PC-3 (cell line): ENCODE data around the gene AKAP13. TPM values are rescaled to one million over a fixed set of nuclear protein-coding genes. Genes with fewer than 3 reads are reported as not detected.

Experiments
- ATAC-seq: fragments of 200-7000 bp; cut with Tn5 transposase; 2 replicates; pipeline ENCODE4 v1.9.1; 2020; ENCODE audit warnings: mild to moderate bottlenecking, moderate library complexity
- BruUV-seq: library from RNA; stranded (reverse); fragments of 400-500 nt; replicated peaks from 2 replicates; lab custom pipeline; 2021; lab: Mats Ljungman, UMichigan
- CTCF ChIA-PET: fragments of 300-600 bp; sonication (Branson Sonifier 250); formaldehyde crosslinking; loops from one replicate; lab custom pipeline; 2022; ENCODE audit warnings: antibody characterized with exemption; lab: Charles Lee
- POLR2A ChIA-PET: fragments of 300-600 bp; sonication (Branson Sonifier 250); formaldehyde crosslinking; loops from one replicate; lab custom pipeline; 2022; ENCODE audit warnings: antibody characterized with exemption; ENCODE audit not compliant: unreplicated experiment; lab: Charles Lee
- DNase-seq: peaks from one replicate; pipeline ENCODE4 v3.0.0-alpha.2; 2015
- H2AFZ ChIP-seq: fragments of 300-600 bp; sonication (generic); 2 replicates; pipeline ENCODE4 v1.6.0; 2016; ENCODE audit warnings: antibody characterized with exemption, low read length
- H3F3A ChIP-seq: fragments of 300-600 bp; sonication (generic); one replicate; pipeline ENCODE4 v1.6.0; 2017; ENCODE audit warnings: antibody characterized with exemption, low read length, control low read depth, mild to moderate bottlenecking; ENCODE audit not compliant: unreplicated experiment
- H3K27ac ChIP-seq: fragments of 300-600 bp; sonication (generic); 2 replicates; pipeline ENCODE4 v1.5.1; 2016; ENCODE audit warnings: mild to moderate bottlenecking, low read length
- H3K27me3 ChIP-seq: fragments of 300-600 bp; sonication (generic); 2 replicates; pipeline ENCODE4 v1.6.1; 2016; ENCODE audit warnings: low read length, mixed read lengths
- H3K36me3 ChIP-seq: fragments of 300-600 bp; sonication (generic); 2 replicates; pipeline ENCODE4 v1.6.1; 2016; ENCODE audit warnings: low read depth, mixed run types, low read length, mixed read lengths
- H3K4me1 ChIP-seq: fragments of 300-600 bp; sonication (generic); 2 replicates; pipeline ENCODE4 v1.5.1; 2016; ENCODE audit warnings: low read length; ENCODE audit not compliant: insufficient read depth
- H3K4me2 ChIP-seq: fragments of 300-600 bp; sonication (generic); 2 replicates; pipeline ENCODE4 v1.6.0; 2016; ENCODE audit warnings: low read length
- H3K4me3 ChIP-seq: fragments of 300-600 bp; sonication (generic); 2 replicates; pipeline ENCODE4 v1.5.1; 2016; ENCODE audit warnings: mild to moderate bottlenecking, low read length, mixed read lengths
- H3K79me2 ChIP-seq: fragments of 300-600 bp; sonication (generic); 2 replicates; pipeline ENCODE4 v1.6.1; 2017; ENCODE audit warnings: low read length, mixed read lengths
- H3K9ac ChIP-seq: fragments of 300-600 bp; sonication (generic); 2 replicates; pipeline ENCODE4 v1.6.0; 2016; ENCODE audit warnings: mild to moderate bottlenecking, low read length
- H3K9me2 ChIP-seq: fragments of 300-600 bp; sonication (generic); replicated peaks from 2 replicates; pipeline ENCODE4 v1.6.1; 2016; ENCODE audit warnings: mixed run types, low read length, mixed read lengths
- H3K9me3 ChIP-seq: fragments of 300-600 bp; sonication (generic); 2 replicates; pipeline ENCODE4 v1.6.1; 2016; ENCODE audit warnings: low read length, mixed read lengths
- H4K20me1 ChIP-seq: fragments of 300-600 bp; sonication (generic); 2 replicates; pipeline ENCODE4 v1.6.1; 2016; ENCODE audit warnings: low read length, mixed read lengths
- EZH2 ChIP-seq: fragments of 300-600 bp; sonication (generic); IDR thresholded peaks from one replicate; pipeline ENCODE4 v1.6.1; 2017; ENCODE audit warnings: antibody characterized with exemption, mild to moderate bottlenecking, low read length; ENCODE audit not compliant: unreplicated experiment
- EZH2phosphoT487 ChIP-seq: fragments of 300-600 bp; sonication (generic); IDR thresholded peaks from 2 replicates; pipeline ENCODE4 v1.6.1; 2018; ENCODE audit warnings: mild to moderate bottlenecking, antibody characterized with exemption, low read length, borderline replicate concordance
- intact Hi-C: fragments of 100-400 bp; cut with micrococcal nuclease; formaldehyde crosslinking; loops from 2 replicates; pipeline ENCODE4 v1.9.0; 2023
- total RNA-seq: library from RNA; depleted of rRNA; stranded (reverse); fragments of >200 nt; gene quantifications from 2 replicates; pipeline ENCODE4 v1.2.3, GENCODE V29; 2014
- TF ChIP-seq, protein P1 (sequence below): fragments of 300-600 bp; sonication (generic); conservative IDR thresholded peaks from 2 replicates; pipeline ENCODE4 v1.5.1; 2017; ENCODE audit warnings: antibody characterized with exemption, low read depth, mild to moderate bottlenecking, low read length

Gene AKAP13
- total RNA-seq, 1 experiment from 2014 or later, result 36.8 TPM

DNA sequence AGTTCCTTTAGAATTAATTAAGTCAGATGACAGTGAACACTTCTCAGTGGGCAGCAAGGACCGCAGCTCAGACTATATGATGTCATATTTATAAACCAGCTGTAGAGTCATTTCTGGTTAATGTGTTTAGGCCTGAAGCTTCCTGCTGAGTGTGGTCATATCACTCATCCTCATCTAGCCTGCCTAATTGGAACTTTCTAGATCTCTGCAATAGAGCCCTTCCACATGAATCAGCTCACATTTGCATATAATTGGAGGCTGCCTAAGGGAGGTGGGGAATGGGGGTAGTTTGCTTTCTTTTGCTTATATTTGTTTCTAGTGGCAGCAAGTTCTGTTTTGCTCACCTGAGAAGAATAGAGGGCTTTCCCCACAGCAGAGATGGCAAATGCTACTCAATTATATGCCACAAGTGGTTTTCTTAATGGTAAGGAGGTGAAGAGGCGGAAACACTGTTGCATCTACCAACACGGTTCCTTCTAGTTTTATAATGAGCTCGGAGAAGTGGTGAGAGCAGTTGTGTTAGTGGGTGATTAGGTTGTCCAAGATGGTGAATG is 266.2 kb downstream of the AKAP13 start:
- Histone ChIP-seq H3K4me1 (peaks cover 5% of the 10 kb centered on the region), H4K20me1 (no peaks in the 10 kb centered on the region), H3K9ac (no peak overlapping the region), H3K79me2 (no peaks in the 10 kb centered on the region), H3K9me2 (no peaks in the 10 kb centered on the region), H2AFZ (no peak overlapping the region), H3K27me3 (no peaks in the 10 kb centered on the region), H3K27ac (no peak overlapping the region), H3F3A (no peaks in the 10 kb centered on the region), H3K9me3 (no peaks in the 10 kb centered on the region), H3K4me3 (no peak overlapping the region), H3K4me2 (no peak overlapping the region), H3K36me3 (peaks cover 4% of the 10 kb centered on the region; the same call in 1 of the 2 replicates)
- BruUV-seq, result no TSS peak
- CTCF ChIA-PET, result no interaction called here
- DNase-seq, result no peak
- POLR2A ChIA-PET, result interaction anchor here (0.6 to 0.7 kb wide), 2 partner anchors 39 to 138 kb away, joined by 4 to 6 read pairs; no protein-coding TSS in a partner anchor
- TF ChIP-seq, protein P1, sequence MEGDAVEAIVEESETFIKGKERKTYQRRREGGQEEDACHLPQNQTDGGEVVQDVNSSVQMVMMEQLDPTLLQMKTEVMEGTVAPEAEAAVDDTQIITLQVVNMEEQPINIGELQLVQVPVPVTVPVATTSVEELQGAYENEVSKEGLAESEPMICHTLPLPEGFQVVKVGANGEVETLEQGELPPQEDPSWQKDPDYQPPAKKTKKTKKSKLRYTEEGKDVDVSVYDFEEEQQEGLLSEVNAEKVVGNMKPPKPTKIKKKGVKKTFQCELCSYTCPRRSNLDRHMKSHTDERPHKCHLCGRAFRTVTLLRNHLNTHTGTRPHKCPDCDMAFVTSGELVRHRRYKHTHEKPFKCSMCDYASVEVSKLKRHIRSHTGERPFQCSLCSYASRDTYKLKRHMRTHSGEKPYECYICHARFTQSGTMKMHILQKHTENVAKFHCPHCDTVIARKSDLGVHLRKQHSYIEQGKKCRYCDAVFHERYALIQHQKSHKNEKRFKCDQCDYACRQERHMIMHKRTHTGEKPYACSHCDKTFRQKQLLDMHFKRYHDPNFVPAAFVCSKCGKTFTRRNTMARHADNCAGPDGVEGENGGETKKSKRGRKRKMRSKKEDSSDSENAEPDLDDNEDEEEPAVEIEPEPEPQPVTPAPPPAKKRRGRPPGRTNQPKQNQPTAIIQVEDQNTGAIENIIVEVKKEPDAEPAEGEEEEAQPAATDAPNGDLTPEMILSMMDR, result no peak
- TF ChIP-seq EZH2 (no peak), EZH2phosphoT487 (no peak)
- no peak for ATAC-seq
- intact Hi-C loops, result no loop called here

DNA sequence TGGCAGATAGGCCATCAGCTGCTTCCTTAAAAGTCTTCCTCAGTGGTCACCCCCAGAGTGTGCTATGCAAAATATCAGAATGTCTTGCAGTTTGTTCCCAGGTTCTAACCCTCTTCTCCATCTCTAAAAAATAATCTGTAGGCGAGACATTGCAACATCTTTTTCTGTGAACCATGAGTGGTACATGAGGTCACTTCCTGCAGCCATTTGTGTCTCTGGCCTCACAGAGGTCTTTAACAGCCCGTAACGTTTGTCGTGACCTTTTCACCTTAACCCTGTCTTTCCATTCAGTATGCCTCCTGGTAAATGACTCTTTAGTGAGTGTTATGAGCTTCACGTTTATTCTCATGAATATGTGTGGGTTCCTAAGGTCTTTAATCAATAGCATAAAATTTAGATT is 269.0 kb downstream of the AKAP13 start:
- Histone ChIP-seq H3K27ac (no peak overlapping the region), H3K27me3 (no peaks in the 10 kb centered on the region), H3K4me2 (no peak overlapping the region), H3K4me3 (no peak overlapping the region), H3K9ac (no peak overlapping the region), H3K9me3 (no peaks in the 10 kb centered on the region), H3K36me3 (0 out of 2 replicates have a peak, but pooled peaks cover 4% of the 10 kb centered on the region), H3K9me2 (no peaks in the 10 kb centered on the region), H4K20me1 (no peaks in the 10 kb centered on the region), H3K79me2 (no peaks in the 10 kb centered on the region), H2AFZ (no peak overlapping the region), H3F3A (no peaks in the 10 kb centered on the region), H3K4me1 (peaks cover 5% of the 10 kb centered on the region)
- no peak for ATAC-seq
- BruUV-seq, result no TSS peak
- POLR2A ChIA-PET, result no interaction called here
- CTCF ChIA-PET, result interaction anchor here (0.5 kb wide), 1 partner anchor 188 kb away, joined by 4 read pairs; no protein-coding TSS in a partner anchor
- no peak for DNase-seq
- intact Hi-C loops, result no loop called here
- TF ChIP-seq EZH2phosphoT487 (no peak), EZH2 (no peak)
- TF ChIP-seq, protein P1, result no peak

DNA sequence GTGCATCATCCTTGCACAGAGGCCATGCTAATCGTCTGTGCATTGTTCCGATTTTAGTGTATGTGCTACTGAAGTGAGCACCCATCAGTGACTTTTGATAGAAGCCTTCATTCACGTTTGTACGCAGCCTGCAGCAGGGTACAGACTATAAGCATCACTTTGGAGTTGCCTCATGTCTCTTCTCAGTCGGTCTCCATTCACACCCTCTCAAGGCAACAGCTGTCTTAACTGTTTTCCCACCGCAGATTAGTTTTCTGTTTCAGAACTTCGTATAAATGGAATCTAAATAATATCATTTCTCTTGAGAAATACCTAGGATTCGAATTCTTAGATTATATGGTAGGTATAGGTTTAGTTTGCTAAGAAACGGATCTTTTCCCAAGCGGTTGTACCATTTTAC is 271.1 kb downstream of the AKAP13 start:
- no peaks in the 10 kb centered on the region for H3K79me2 ChIP-seq

More for the DNA sequence above, 271.1 kb downstream of the AKAP13 start:
- ChIA-PET CTCF (no interaction called here), POLR2A (no interaction called here)
- H3K4me1 ChIP-seq, result peaks cover 5% of the 10 kb centered on the region
- H3K9me3 ChIP-seq, result no peaks in the 10 kb centered on the region
- no peak overlapping the region for H3K9ac ChIP-seq
- no peaks in the 10 kb centered on the region for H3K9me2 ChIP-seq
- H3K27ac ChIP-seq, result no peak overlapping the region
- no peak for ATAC-seq
- DNase-seq, result no peak
- H3K4me3 ChIP-seq, result no peak overlapping the region
- BruUV-seq, result no TSS peak
- TF ChIP-seq, protein P1, result no peak
- TF ChIP-seq EZH2, result no peak
- no peak for TF ChIP-seq EZH2phosphoT487
- H2AFZ ChIP-seq, result no peak overlapping the region
- no peaks in the 10 kb centered on the region for H4K20me1 ChIP-seq
- intact Hi-C loops, result no loop called here
- H3K27me3 ChIP-seq, result no peaks in the 10 kb centered on the region
- H3K4me2 ChIP-seq, result no peak overlapping the region
- no peaks in the 10 kb centered on the region for H3F3A ChIP-seq
- peaks cover 3% of the 10 kb centered on the region; the same call in 1 of the 2 replicates for H3K36me3 ChIP-seq
